GM18517 (cell line): Measurements from ENCODE around the gene SLPI.

Experiments
- ATAC-seq: cut with Tn5 transposase; IDR thresholded peaks from one replicate; pipeline ENCODE4 v1.9.1; 2021; ENCODE audit warnings: mild to moderate bottlenecking, moderate library complexity; ENCODE audit not compliant: unreplicated experiment

The SLPI gene

GRCh38 chr20:45275338-45275737 lies 21.0 kb upstream of the SLPI start:
- ATAC-seq = no peak

DNA sequence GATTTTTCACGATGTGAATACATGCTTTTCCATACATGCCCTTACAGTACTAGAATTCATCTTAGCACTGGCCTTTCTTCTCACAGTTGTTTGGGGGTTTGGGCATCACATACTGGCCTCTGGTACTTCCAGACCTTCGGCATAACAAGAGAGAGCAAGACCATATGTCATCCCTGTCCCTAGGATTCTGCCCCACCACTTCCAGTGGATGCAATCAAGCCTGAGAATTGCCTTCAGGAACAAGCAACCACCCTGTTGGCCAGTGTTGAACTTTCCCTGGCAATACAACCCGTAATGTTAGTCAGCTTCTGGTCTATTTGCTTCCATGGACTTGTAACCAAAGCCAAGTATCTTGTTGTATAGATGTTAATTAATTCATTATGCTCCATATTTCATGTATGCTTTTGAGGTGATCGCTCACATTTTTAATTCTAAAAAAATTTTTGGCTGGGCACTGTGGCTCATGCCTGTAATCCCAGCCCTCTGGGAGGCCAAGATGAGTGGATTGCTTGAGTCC lies 15.4 kb upstream of the SLPI start:
- no peak for ATAC-seq

DNA sequence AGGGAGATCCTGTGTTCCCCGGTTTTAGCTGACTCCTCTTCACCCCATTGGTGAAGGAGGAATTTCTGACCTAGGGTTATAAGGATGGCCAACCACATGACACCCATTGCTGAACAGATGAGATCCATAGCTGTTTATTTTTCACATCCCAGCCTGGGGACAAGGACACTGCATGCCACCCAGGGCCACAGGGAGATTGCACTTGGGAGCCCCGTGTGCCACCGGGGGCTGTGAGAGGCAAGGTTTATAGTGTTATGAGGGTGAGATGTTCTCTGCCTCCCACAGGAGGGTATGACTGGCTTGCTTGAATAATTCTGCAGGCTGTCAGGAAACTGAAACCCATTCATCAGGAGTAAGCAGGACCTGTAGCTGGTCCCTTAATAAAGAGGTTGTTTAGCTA lies 14.7 kb upstream of the SLPI start:
- ATAC-seq = no peak

- no peak for ATAC-seq
Measured at GRCh38 chr20:45268531-45268930, 14.2 kb upstream of the SLPI start.

GRCh38 chr20:45266977-45267376 lies 12.6 kb upstream of the SLPI start:
- no peak for ATAC-seq

DNA sequence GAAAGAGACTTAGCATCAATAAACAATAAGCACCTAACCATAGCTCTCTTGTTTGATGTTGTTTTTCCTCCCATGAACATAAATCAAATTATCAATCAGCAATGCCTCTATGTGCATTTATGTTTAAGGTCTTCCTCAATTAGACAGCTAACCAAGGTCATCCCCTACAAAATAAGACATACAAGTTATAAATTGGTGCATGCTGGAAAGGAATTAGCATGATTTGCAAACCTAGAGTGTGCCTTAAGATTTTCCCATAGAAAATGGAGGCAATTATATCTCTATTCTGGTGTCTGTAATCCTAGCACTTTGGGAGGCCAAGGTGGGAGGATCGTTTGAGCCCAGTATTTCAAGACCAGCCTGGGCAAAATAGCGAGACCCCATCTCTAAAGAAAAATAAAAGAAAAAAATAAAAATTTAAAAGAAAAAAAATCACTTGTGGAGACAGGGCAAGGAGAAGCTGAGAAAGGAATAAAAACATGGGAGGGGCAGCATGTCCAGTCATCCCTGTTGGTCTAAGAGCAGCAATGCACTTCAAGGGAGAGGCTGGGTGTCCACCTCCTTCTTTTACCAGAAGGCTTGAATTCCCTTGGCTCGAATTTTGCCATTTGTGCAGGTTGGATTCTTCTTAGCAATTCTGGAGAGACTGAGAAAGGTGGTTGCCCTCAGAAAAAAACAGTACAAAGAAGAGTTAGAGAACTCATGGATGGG lies 9.3 kb upstream of the SLPI start:
- no peak for ATAC-seq

- no peak for ATAC-seq
Measured at GRCh38 chr20:45258664-45259063, 4.3 kb upstream of the SLPI start.

- ATAC-seq = no peak
Measured at GRCh38 chr20:45258259-45258658, 3.9 kb upstream of the SLPI start.

DNA sequence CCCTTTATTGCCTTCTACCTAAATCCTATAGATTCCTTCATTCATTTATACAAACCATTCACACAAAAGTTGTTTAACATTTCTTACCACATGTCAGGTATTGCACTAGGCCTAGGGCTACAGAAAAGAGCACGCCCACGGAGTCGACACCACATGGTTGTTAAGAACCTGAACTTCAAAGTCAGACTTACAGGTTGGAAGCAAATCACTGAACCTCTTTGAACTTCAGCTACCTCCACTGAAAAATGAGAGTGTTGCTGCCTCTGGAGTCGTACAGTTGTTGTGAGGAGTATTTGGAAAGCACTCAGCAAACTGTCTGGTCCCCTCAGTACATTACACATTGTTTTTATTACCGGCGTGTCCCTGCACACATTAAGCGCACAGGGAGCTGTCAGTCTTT lies 3.3 kb upstream of the SLPI start:
- no peak for ATAC-seq

- no peak for ATAC-seq
Measured at GRCh38 chr20:45257161-45257560, 2.8 kb upstream of the SLPI start.

DNA sequence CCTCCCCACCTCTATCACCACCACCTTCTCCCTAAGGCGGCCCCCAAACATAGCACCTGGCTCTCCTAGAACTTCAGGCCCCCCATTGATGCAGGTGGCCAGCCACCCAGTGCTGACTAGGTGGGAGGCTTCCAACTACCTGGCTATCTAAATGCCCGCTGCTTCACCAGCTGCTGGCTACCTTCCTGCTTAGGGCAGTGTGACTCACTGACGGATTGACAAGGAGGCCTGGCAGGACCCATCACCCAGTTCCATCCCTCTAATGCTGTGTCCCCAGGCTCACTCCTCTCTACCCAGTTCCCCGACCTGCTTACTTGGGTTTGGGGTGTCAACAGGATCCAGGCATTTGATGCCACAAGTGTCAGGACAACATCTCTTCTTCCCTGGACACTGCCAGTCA lies 1.1 kb downstream of the SLPI start:
- ATAC-seq = no peak

- no peak for ATAC-seq
Measured at GRCh38 chr20:45251884-45252560, 2.3 kb downstream of the SLPI start.

- ATAC-seq = no peak
Measured at GRCh38 chr20:45248609-45249008, 5.8 kb downstream of the SLPI start.

DNA sequence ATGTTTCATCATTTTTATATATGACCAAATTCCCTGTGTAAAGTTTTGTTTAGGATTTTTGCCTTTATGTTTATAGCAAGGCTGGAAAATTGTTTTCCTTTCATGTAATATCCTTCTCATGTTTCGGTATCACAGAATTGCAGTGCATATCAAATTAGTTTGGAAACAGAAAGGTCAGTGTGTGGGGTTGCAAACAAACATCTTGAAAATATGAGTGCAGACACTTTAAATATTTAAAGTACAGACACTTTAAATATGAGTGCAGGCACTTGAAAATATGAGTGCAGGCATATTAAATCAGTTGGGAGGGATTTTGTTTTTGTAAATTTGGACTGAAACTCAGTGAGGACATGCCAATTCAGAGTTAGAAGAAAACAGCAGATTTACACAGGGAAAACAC lies 6.5 kb downstream of the SLPI start:
- ATAC-seq = no peak

DNA sequence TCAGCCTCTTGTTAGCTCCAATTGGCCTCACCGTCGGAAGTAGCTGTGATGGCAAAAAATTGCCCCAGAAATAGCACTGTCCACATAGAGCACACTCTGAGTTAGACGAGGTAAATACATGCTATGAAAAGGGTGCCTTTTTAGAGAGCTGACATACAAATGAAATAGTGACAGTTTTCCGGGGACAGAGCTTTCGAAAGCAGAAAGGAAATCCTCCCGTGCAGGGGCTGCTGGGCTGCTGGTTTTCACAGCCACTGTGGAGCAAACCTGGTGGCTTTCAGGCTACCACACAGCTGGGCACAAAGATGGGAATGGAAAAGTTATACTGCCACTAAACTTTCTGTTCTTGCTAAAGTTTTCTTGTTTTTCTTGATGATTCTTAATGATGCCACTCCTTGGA lies 8.3 kb downstream of the SLPI start:
- ATAC-seq = no peak

GRCh38 chr20:45238139-45238538 lies 16.2 kb downstream of the SLPI start:
- ATAC-seq = no peak

- ATAC-seq = no peak
Measured at GRCh38 chr20:45235995-45236394, 18.4 kb downstream of the SLPI start.

- ATAC-seq = no peak
Measured at GRCh38 chr20:45230631-45231030, 23.7 kb downstream of the SLPI start.

GRCh38 chr20:45229264-45230056 lies 24.9 kb downstream of the SLPI start:
- no peak for ATAC-seq

GRCh38 chr20:45226287-45226686 lies 28.1 kb downstream of the SLPI start:
- no peak for ATAC-seq

DNA sequence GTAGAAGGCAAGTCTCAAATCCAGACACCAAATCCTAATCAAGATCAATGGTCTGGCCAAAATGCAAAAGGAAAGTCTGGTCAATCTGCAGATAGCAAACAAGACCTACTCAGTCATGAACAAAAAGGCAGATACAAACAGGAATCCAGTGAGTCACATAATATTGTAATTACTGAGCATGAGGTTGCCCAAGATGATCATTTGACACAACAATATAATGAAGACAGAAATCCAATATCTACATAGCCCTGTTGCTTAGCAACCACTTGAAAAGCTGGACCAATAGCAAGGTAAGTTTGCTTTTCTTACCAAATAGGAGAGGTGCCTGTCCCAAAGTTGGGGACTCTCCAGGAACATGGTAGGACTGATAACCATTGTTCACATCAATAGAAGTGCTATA lies 31.2 kb downstream of the SLPI start:
- ATAC-seq = no peak

GRCh38 chr20:45221076-45221475 lies 33.3 kb downstream of the SLPI start, which contains the start of gene SEMG2:
SEMG2 (plus strand) TSS chr20:45221373; CDS start chr20:45221390, 17 bp downstream.
- ATAC-seq = no peak
